ENCODE results near the gene OR5H14. TPM values are rescaled to one million over a fixed set of nuclear protein-coding genes. Genes with fewer than 3 reads are reported as not detected.
"Not testable (repeated sequence)": the region's sequence is repeated elsewhere in the genome, so short reads cannot be mapped to it uniquely, and the experiment has no call there.

The OR5H14 gene
- total RNA-seq, 6 experiments from 2014 or later = 0.02 TPM; not detected in 5

DNA sequence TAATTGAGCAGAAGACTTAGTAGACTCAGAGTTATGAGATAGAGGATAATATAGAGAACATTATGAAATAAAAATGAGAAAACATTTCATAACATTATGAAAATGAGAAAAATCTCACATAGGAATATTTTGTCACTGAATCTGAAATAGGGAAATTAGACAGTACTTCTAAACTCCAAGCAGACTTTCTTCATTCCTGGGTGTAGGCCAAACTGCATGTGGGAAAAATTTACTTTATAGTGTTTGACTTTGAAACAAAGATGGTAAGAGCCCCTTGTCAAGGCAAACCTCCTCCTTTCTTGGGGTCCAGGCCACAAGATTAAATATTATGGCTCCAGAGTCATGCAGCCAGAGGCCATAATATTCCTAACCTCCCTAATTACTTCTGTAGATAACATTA lies 6.7 kb upstream of the OR5H14 start:
- Histone ChIP-seq H3K27ac (no peak overlapping the region), H3K9me3 (no peaks in the 10 kb centered on the region), H3K4me1 (no peaks in the 10 kb centered on the region), H3K27me3 (no peaks in the 10 kb centered on the region), H3K36me3 (no peaks in the 10 kb centered on the region), H3K4me3 (no peak overlapping the region)
- no peak for TF ChIP-seq POLR2A (IDR thresholded peaks at IDR 0.05)
- TF ChIP-seq, protein P1, sequence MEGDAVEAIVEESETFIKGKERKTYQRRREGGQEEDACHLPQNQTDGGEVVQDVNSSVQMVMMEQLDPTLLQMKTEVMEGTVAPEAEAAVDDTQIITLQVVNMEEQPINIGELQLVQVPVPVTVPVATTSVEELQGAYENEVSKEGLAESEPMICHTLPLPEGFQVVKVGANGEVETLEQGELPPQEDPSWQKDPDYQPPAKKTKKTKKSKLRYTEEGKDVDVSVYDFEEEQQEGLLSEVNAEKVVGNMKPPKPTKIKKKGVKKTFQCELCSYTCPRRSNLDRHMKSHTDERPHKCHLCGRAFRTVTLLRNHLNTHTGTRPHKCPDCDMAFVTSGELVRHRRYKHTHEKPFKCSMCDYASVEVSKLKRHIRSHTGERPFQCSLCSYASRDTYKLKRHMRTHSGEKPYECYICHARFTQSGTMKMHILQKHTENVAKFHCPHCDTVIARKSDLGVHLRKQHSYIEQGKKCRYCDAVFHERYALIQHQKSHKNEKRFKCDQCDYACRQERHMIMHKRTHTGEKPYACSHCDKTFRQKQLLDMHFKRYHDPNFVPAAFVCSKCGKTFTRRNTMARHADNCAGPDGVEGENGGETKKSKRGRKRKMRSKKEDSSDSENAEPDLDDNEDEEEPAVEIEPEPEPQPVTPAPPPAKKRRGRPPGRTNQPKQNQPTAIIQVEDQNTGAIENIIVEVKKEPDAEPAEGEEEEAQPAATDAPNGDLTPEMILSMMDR (IDR thresholded peaks at IDR 0.05) = no peak
- DNase-seq (no peak), ATAC-seq (no peak)
- intact Hi-C loops (cut with DNase I) = no loop called here

DNA sequence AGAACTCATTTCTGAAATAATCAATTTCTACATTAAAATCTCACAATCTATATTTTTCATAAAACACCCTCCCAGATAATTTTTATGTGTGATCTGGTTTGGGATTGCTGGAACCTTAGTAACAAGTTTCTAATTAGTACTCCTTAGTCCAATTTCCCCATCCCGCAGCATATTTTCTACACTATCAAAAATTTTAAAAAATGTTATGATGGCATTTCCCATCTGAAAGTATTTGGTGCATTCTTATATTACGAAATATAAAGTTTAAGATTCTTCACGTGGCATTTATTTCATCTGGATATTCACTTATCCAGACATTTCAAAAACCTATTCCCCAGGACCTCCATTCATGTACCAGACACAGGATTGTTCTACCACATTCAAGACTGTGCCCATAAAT lies 1.5 kb downstream of the OR5H14 start:
- H3K27me3 ChIP-seq = no peaks in the 10 kb centered on the region
- no peaks in the 10 kb centered on the region for H3K36me3 ChIP-seq
- ATAC-seq (no peak), DNase-seq (no peak)
- H3K4me1 ChIP-seq = no peaks in the 10 kb centered on the region
- WGBS (ENCODE audit: insufficient coverage, low coverage, low lambda C conversion rate, missing lambda C conversion rate) = 44% methylated on average over 3 of the region's 3 CpGs
- no peak for TF ChIP-seq POLR2A (IDR thresholded peaks at IDR 0.05)
- TF ChIP-seq, protein P1 (IDR thresholded peaks at IDR 0.05) = no peak
- intact Hi-C loops (cut with DNase I) = no loop called here
- H3K27ac ChIP-seq = no peak overlapping the region
- H3K9me3 ChIP-seq = no peaks in the 10 kb centered on the region
- H3K4me3 ChIP-seq = no peak overlapping the region

DNA sequence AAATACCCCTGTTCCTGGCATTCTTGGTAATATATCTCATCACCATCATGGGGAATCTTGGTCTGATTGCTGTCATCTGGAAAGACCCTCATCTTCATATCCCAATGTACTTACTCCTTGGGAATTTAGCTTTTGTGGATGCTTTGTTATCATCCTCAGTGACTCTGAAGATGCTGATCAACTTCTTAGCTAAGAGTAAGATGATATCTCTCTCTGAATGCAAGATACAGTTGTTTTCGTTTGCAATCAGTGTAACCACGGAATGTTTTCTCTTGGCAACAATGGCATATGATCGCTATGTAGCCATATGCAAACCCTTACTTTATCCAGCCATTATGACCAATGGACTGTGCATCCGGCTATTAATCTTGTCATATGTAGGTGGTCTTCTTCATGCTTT lies 2.2 kb downstream of the OR5H14 start:
- H3K36me3 ChIP-seq; H3K27ac ChIP-seq; H3K9me3 ChIP-seq; intact Hi-C loops (cut with DNase I); DNase-seq; H3K27me3 ChIP-seq; ATAC-seq; H3K4me1 ChIP-seq; H3K4me3 ChIP-seq: not testable (repeated sequence)
- WGBS (ENCODE audit: insufficient coverage, low coverage, low lambda C conversion rate, missing lambda C conversion rate) = 51% methylated on average over 4 of the region's 4 CpGs

DNA sequence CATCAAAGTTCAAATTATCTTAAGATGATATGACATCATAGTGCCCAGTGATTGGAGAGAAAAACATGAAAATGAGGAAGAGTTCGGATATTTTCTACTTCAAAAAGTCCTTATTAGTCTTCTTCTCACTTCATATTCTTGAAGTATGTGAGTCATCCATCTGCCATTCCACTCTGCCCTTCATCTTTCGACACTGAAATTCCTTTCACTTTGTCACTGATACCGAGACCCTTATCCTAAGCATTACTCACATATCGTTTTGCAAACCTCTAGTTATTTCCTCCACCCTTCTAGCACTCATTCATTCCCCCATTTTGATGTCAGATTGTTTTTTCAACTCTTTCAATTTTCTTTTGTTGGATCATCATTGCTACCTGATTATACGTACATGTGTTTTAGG lies 4.0 kb downstream of the OR5H14 start:
- 47% methylated on average over 5 of the region's 5 CpGs for WGBS (ENCODE audit: insufficient coverage, low coverage, low lambda C conversion rate, missing lambda C conversion rate)
- ATAC-seq (no peak), DNase-seq (no peak)
- intact Hi-C loops (cut with DNase I) = no loop called here
- Histone ChIP-seq H3K4me1 (no peaks in the 10 kb centered on the region), H3K36me3 (no peaks in the 10 kb centered on the region), H3K27me3 (no peaks in the 10 kb centered on the region), H3K27ac (no peak overlapping the region), H3K9me3 (no peaks in the 10 kb centered on the region), H3K4me3 (no peak overlapping the region)
- no peak for TF ChIP-seq POLR2A (IDR thresholded peaks at IDR 0.05)
- TF ChIP-seq, protein P1 (IDR thresholded peaks at IDR 0.05) = no peak

DNA sequence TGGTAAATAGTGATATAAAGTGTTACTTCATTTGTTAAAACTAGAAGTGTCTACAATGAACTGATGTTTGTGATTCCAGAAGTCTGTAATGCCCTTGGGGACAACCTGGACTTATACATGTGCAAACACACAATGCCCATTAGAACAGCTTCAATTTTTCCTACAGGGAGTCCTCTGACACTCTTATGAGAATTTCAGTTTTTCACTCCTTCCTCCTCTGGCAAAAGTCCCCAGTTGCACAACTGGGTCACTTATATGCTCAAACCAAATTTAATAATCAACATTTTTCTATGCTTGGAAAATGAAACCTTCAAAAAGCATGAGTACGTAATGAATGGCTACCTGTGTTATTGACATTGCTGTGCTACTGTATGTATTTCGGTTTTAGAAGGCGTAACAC lies 19.1 kb downstream of the OR5H14 start, which contains the start of gene OR5H15:
Gene OR5H15 (plus strand): TSS at position 301 of the 400 bp plus-strand sequence. CDS start 2,004 bp downstream, outside the sequence.
- Histone ChIP-seq H3K4me1 (no peaks in the 10 kb centered on the region), H3K9me3 (no peaks in the 10 kb centered on the region), H3K36me3 (no peaks in the 10 kb centered on the region), H3K4me3 (no peak within 1 kb of the TSS), H3K27ac (no peak within 1 kb of the TSS), H3K27me3 (no peaks in the 10 kb centered on the region)
- intact Hi-C loops (cut with DNase I) = no loop called here
- TF ChIP-seq, protein P1 (IDR thresholded peaks at IDR 0.05) = no peak
- TF ChIP-seq POLR2A (IDR thresholded peaks at IDR 0.05) = no peak
- DNase-seq (no peak), ATAC-seq (no peak)
- WGBS (ENCODE audit: insufficient coverage, low coverage, low lambda C conversion rate, missing lambda C conversion rate) = 67% methylated on average over 3 of the region's 3 CpGs
